Breast epithelium (tissue), 4 donors: Measurements from ENCODE around the gene CCDC85B. TPM values are rescaled to one million over a fixed set of nuclear protein-coding genes. Genes with fewer than 3 reads are reported as not detected.

Experiments used
- DNase-seq, 2 donors: peaks; one replicate each; pipeline ENCODE4 v3.0.0-alpha.2; 2019; ENCODE audit warnings: low spot score in 2 of 2
- H3K27ac ChIP-seq, 2 donors: fragments of 200-600 bp; sonication (generic) in 1 of 2; one replicate each; pipeline ENCODE4 v1.5.1; 2016 to 2019; ENCODE audit warnings: mild to moderate bottlenecking in 1 of 2
- H3K27me3 ChIP-seq, 2 donors: fragments of 200-600 bp; sonication (generic) in 1 of 2; one replicate each; pipeline versions ENCODE4 v1.5.1 to v1.6.0; 2017 to 2019; ENCODE audit warnings: control low read depth in 1 of 2, mild to moderate bottlenecking in 1 of 2
- H3K36me3 ChIP-seq: fragments of 200-600 bp; one replicate; pipeline ENCODE4 v1.5.1; 2019
- H3K4me1 ChIP-seq, 2 donors: fragments of 200-600 bp; sonication (generic); one replicate each; pipeline ENCODE4 v1.5.1; 2016 to 2019; ENCODE audit warnings: control low read depth in 1 of 2
- H3K4me3 ChIP-seq, 3 donors: fragments of 200-600 bp; sonication (generic); 1 replicate in 2 of 3; 2 replicates in 1 of 3; pipeline ENCODE4 v1.5.1; 2016 to 2019; ENCODE audit warnings: mild to moderate bottlenecking in 3 of 3, moderate library complexity in 2 of 3
- H3K9me3 ChIP-seq, 2 donors: fragments of 200-600 bp; sonication (generic) in 1 of 2; one replicate each; pipeline ENCODE4 v1.5.1; 2016 to 2019; ENCODE audit warnings: control low read depth in 1 of 2
- CTCF ChIP-seq, 3 donors: fragments of 450-650 bp; IDR thresholded peaks; one replicate each; pipeline ENCODE4 v1.5.1; 2016 to 2017; ENCODE audit warnings: antibody characterized with exemption in 3 of 3, mild to moderate bottlenecking in 3 of 3, moderate library complexity in 3 of 3
- POLR2A ChIP-seq: fragments of 450-650 bp; IDR thresholded peaks from one replicate; pipeline ENCODE4 v1.6.1; 2016; ENCODE audit warnings: antibody characterized with exemption, mild to moderate bottlenecking, moderate library complexity
- POLR2AphosphoS5 ChIP-seq, 3 donors: sonication (generic); formaldehyde crosslinking; IDR thresholded peaks; one replicate each; pipeline ENCODE4 v1.6.1; 2017; ENCODE audit warnings: antibody characterized with exemption in 3 of 3
- intact Hi-C: fragments of 100-400 bp; cut with DNase I; formaldehyde crosslinking; loops from one replicate; pipeline ENCODE4 v1.15.1; 2023; ENCODE audit warnings: low total_unique reads
- total RNA-seq, 3 donors: library from RNA; depleted of rRNA; stranded (reverse); fragments of >200 nt; gene quantifications; one replicate each; pipeline ENCODE4 v1.1.0, GENCODE V29; 2016

The CCDC85B gene
- total RNA-seq, 3 donors from 2014 or later: 30.3 to 91.1 (median 41.9) TPM

- no peak for DNase-seq
- no peak overlapping the region for H3K27ac ChIP-seq
- intact Hi-C loops: no loop called here
- H3K4me3 ChIP-seq: no peak overlapping the region
- H3K36me3 ChIP-seq: no peaks in the 10 kb centered on the region
- H3K9me3 ChIP-seq: no peaks in the 10 kb centered on the region
- peaks cover 11 to 17% of the 10 kb centered on the region in 2 donors for H3K4me1 ChIP-seq
- TF ChIP-seq CTCF (IDR thresholded peaks at IDR 0.05) (no peak), POLR2A (no peak), POLR2AphosphoS5 (IDR thresholded peaks at IDR 0.05) (no peak)
- peaks cover 0 to 8% of the 10 kb centered on the region in 2 donors for H3K27me3 ChIP-seq
These were observed 5.8 kb downstream of the CCDC85B start for GRCh38 chr11:65896034-65896999.

- no peak for DNase-seq
- no peaks in the 10 kb centered on the region for H3K9me3 ChIP-seq
- peaks cover 0 to 8% of the 10 kb centered on the region in 2 donors for H3K27me3 ChIP-seq
- H3K36me3 ChIP-seq: no peaks in the 10 kb centered on the region
- TF ChIP-seq POLR2A: no peak
- TF ChIP-seq POLR2AphosphoS5 (IDR thresholded peaks at IDR 0.05): no peak
- no peak for TF ChIP-seq CTCF (IDR thresholded peaks at IDR 0.05)
- no peak overlapping the region for H3K4me3 ChIP-seq
- peaks cover 4 to 15% of the 10 kb centered on the region in 2 donors for H3K4me1 ChIP-seq
- intact Hi-C loops: no loop called here
- H3K27ac ChIP-seq: no peak overlapping the region
These were observed 6.6 kb downstream of the CCDC85B start for GRCh38 chr11:65897020-65897471.

- no peak for DNase-seq
- TF ChIP-seq CTCF (IDR thresholded peaks at IDR 0.05) (no peak), POLR2A (no peak)
- intact Hi-C loops: no loop called here
- peak overlapping the region; percentile 52 to 89 (median 53) for H3K4me3 ChIP-seq
- H3K27me3 ChIP-seq: peaks cover 0 to 8% of the 10 kb centered on the region in 2 donors
- no peaks in the 10 kb centered on the region for H3K9me3 ChIP-seq
- no peaks in the 10 kb centered on the region for H3K36me3 ChIP-seq
- H3K4me1 ChIP-seq: peaks cover 0 to 8% of the 10 kb centered on the region in 2 donors
- H3K27ac ChIP-seq: peak overlapping the region in 1 of 2 donors; percentile 3
These were observed 8.3 kb downstream of the CCDC85B start for GRCh38 chr11:65898656-65899355.

GRCh38 chr11:65899356-65900124, 9.1 kb downstream of the CCDC85B start:
- intact Hi-C loops: no loop called here
- H3K27me3 ChIP-seq: peaks cover 0 to 8% of the 10 kb centered on the region in 2 donors
- peak overlapping the region; percentile 46 to 82 for H3K27ac ChIP-seq
- peak overlapping the region; percentile 52 to 89 (median 53) for H3K4me3 ChIP-seq
- H3K4me1 ChIP-seq: peaks cover 0 to 6% of the 10 kb centered on the region in 2 donors
- no peak for TF ChIP-seq CTCF (IDR thresholded peaks at IDR 0.05)
- TF ChIP-seq POLR2A: no peak
- TF ChIP-seq POLR2AphosphoS5 (IDR thresholded peaks at IDR 0.05): no peak
- DNase-seq: no peak
- no peaks in the 10 kb centered on the region for H3K36me3 ChIP-seq
- H3K9me3 ChIP-seq: no peaks in the 10 kb centered on the region
